Measurements from ENCODE around the gene MEOX2.

Gene MEOX2

DNA sequence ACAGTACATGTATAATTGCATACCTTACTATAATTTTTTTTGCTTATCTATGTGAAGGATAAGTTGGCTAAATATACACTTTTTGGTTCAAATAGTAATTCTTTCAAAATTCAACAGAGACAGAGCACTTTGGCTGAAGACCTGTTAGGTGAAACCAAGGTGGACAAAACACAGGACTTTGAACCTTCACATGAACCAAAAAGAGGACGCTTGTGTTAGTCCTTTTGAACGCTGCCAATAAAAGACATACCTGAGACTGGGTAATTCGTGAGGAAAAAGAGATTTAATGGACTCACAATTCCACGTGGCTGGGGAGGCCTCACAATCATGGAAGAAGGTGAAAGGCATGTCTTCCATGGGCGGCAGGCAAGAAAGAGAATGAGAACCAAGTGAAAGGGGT lies 120.0 kb downstream of the MEOX2 start:
- Histone ChIP-seq H3K36me3 (ENCODE audit: control insufficient read depth in 1 of 2, insufficient read depth in 2 of 2, low read depth in 1 of 2, low read length in 2 of 2) (no peaks in the 10 kb centered on the region), H4K91ac (ENCODE audit: low read length) (no peak overlapping the region), H2AK5ac (ENCODE audit: low read length, severe bottlenecking) (no peak overlapping the region), H2BK120ac (ENCODE audit: low read depth, low read length) (no peak overlapping the region), H3K9me3 (ENCODE audit: control insufficient read depth, low read length) (no peaks in the 10 kb centered on the region), H3K27ac (ENCODE audit: low read length, poor library complexity, severe bottlenecking) (no peak overlapping the region), H3K79me1 (replicated peaks; ENCODE audit: low read length, poor library complexity, severe bottlenecking) (no peaks in the 10 kb centered on the region), H2BK15ac (ENCODE audit: low read depth, poor library complexity, severe bottlenecking) (no peak overlapping the region), H3K27me3 (ENCODE audit: control insufficient read depth in 1 of 2, insufficient read depth in 1 of 2, low read length in 2 of 2) (no peaks in the 10 kb centered on the region), H3K9ac (ENCODE audit: low read length) (no peak overlapping the region), H2AFZ (ENCODE audit: low read depth, low read length) (no peak overlapping the region), H3K18ac (ENCODE audit: low read depth in 1 of 2, low read length in 2 of 2) (no peak overlapping the region), H3K14ac (ENCODE audit: low read length in 2 of 2) (no peak overlapping the region), H3K4me3 (ENCODE audit: insufficient read depth in 1 of 2, low read depth in 1 of 2, low read length in 2 of 2) (no peak overlapping the region), H3K4me1 (ENCODE audit: control insufficient read depth, insufficient read depth, low read depth, low read length) (no peaks in the 10 kb centered on the region), H2BK12ac (ENCODE audit: low read length in 2 of 2) (no peak overlapping the region), H3K23ac (ENCODE audit: low read length in 2 of 2) (no peak overlapping the region), H3K4ac (ENCODE audit: low read depth in 1 of 2, low read length in 2 of 2) (no peak overlapping the region), H2BK5ac (ENCODE audit: low read depth, low read length, poor library complexity, severe bottlenecking) (no peak overlapping the region), H3K4me2 (ENCODE audit: low read length, poor library complexity, severe bottlenecking) (no peak overlapping the region), H4K8ac (ENCODE audit: low read length) (no peak overlapping the region)
- 85% methylated on average over 5 of the region's 5 CpGs for WGBS
- DNase-seq: no peak

DNA sequence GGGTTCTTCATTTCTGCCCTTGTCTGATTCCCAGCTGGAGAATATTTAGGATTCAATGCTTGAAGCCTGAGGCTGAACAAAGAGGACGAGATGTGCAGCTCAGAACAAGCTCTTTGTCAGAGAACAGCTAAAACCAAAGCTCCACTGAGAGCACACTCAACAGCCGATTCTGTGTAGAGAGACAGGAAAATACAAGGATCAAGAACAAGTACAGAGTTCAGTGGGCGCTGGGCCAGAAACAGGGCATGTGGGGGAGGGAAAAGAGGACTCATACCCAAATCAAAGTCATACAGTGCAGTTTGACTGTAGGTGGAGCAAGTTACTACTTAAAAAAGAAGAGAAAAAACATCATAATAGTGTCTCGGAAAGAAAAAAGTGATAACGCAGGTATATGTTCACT lies 124.6 kb downstream of the MEOX2 start, which contains the start of gene AGMO:
Gene AGMO (minus strand): TSS at position 181 of the 400 bp plus-strand sequence.
- H3K18ac ChIP-seq (ENCODE audit: low read depth in 1 of 2, low read length in 2 of 2): no peak within 1 kb of the TSS
- no peak within 1 kb of the TSS for H3K14ac ChIP-seq (ENCODE audit: low read length in 2 of 2)
- H3K36me3 ChIP-seq (ENCODE audit: control insufficient read depth in 1 of 2, insufficient read depth in 2 of 2, low read depth in 1 of 2, low read length in 2 of 2): no peaks in the 10 kb centered on the region
- H3K23ac ChIP-seq (ENCODE audit: low read length in 2 of 2): no peak within 1 kb of the TSS
- no peaks in the 10 kb centered on the region for H3K4me1 ChIP-seq (ENCODE audit: control insufficient read depth, insufficient read depth, low read depth, low read length)
- WGBS: 72% methylated on average over 3 of the region's 5 CpGs
- DNase-seq: no peak
- no peaks in the 10 kb centered on the region for H3K79me1 ChIP-seq (replicated peaks; ENCODE audit: low read length, poor library complexity, severe bottlenecking)
- H3K4ac ChIP-seq (ENCODE audit: low read depth in 1 of 2, low read length in 2 of 2): no peak within 1 kb of the TSS
- peak within 1 kb of the TSS; percentile 43 for H3K27ac ChIP-seq (ENCODE audit: low read length, poor library complexity, severe bottlenecking)
- H3K4me2 ChIP-seq (ENCODE audit: low read length, poor library complexity, severe bottlenecking): peak within 1 kb of the TSS; percentile 65
- no peak within 1 kb of the TSS for H2BK120ac ChIP-seq (ENCODE audit: low read depth, low read length)
- H3K27me3 ChIP-seq (ENCODE audit: control insufficient read depth in 1 of 2, insufficient read depth in 1 of 2, low read length in 2 of 2): no peaks in the 10 kb centered on the region
- H2BK12ac ChIP-seq (ENCODE audit: low read length in 2 of 2): no peak within 1 kb of the TSS
- H2BK15ac ChIP-seq (ENCODE audit: low read depth, poor library complexity, severe bottlenecking): peak within 1 kb of the TSS; percentile 13
- no peak within 1 kb of the TSS for H2AK5ac ChIP-seq (ENCODE audit: low read length, severe bottlenecking)
- H3K4me3 ChIP-seq (ENCODE audit: insufficient read depth in 1 of 2, low read depth in 1 of 2, low read length in 2 of 2): peak within 1 kb of the TSS in 1 of 2 experiments; percentile 64
- peak within 1 kb of the TSS; percentile 11 for H2AFZ ChIP-seq (ENCODE audit: low read depth, low read length)
- no peak within 1 kb of the TSS for H4K8ac ChIP-seq (ENCODE audit: low read length)
- H4K91ac ChIP-seq (ENCODE audit: low read length): no peak within 1 kb of the TSS
- H3K9ac ChIP-seq (ENCODE audit: low read length): peak within 1 kb of the TSS; percentile 75
- no peaks in the 10 kb centered on the region for H3K9me3 ChIP-seq (ENCODE audit: control insufficient read depth, low read length)
- H2BK5ac ChIP-seq (ENCODE audit: low read depth, low read length, poor library complexity, severe bottlenecking): no peak within 1 kb of the TSS

All from mesenchymal stem cell (in vitro differentiated cells and primary cell).